ENCODE data around the gene MAP3K14. TPM values are rescaled to one million over a fixed set of nuclear protein-coding genes. Genes with fewer than 3 reads are reported as not detected.
A peak's percentile ranks its signal among the peaks of the same experiment; 100 is the strongest.

The MAP3K14 gene
- polyA plus RNA-seq, 1 of the 3 experiments (the other 2 are of a cell fraction), result 11.9 TPM

DNA sequence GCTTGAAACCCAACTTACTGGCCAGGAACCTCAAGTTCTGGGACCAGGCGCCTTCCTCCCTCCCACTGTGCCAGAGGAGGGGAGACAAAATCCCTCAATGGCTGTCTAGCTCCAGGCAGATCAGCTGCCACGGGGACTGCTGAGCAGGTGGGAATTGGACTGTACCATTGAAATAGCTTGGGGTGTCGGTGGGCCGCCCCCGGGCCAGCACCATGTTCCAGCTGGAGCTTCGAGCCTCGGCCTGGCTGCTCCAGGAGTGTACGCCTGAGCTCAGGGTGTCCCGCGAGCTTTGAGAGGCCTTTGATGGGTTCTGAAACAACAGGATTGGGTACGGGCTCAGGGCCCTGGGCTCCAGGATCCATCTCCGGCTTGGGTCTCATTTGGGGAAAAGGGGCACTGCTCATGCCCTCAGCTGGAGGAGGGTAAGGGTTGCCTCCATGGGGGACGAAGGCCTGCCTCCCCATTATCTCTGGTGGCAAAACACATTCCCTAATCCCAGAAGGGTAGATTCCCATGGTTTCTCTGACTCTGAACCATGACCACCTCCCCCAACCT, 50.4 kb downstream of the MAP3K14 start:
- Histone ChIP-seq H3K36me3 (replicated peaks in 1 of 2; ENCODE audit: control insufficient read depth in 1 of 2, insufficient read depth in 2 of 2, low read length in 1 of 2) (peaks cover 52 to 70% of the 10 kb centered on the region in 2 experiments), H3F3A (replicated peaks; ENCODE audit: insufficient read depth) (peaks cover 30% of the 10 kb centered on the region), H3K9ac (no peak overlapping the region), H3K4me2 (peak overlapping the region; percentile 51; the same call in 1 of the 2 replicates), H3K4me3 (ENCODE audit: low read depth in 2 of 2, low read length in 1 of 2) (no peak overlapping the region), H3K27me3 (ENCODE audit: insufficient read depth) (no peaks in the 10 kb centered on the region), H3K79me2 (ENCODE audit: insufficient read depth) (no peaks in the 10 kb centered on the region), H4K20me1 (ENCODE audit: insufficient read depth) (peaks cover 36% of the 10 kb centered on the region), H3K4me1 (ENCODE audit: control insufficient read depth in 1 of 2, insufficient read depth in 2 of 2, low read depth in 1 of 2, low read length in 1 of 2) (peaks cover 0 to 9% of the 10 kb centered on the region in 2 experiments; a peak in 3 of 4 replicates), H3K27ac (ENCODE audit: low read depth in 2 of 2, low read length in 1 of 2) (peak overlapping the region; percentile 40 to 84; a peak in 3 of 4 replicates), H3K9me3 (no peaks in the 10 kb centered on the region), H2AFZ (ENCODE audit: low read depth) (no peak overlapping the region), H3K9me2 (no peaks in the 10 kb centered on the region)
- TF ChIP-seq REST (IDR thresholded peaks at IDR 0.05; ENCODE audit: low read depth, low read length), result no peak
- WGBS (ENCODE audit: low lambda C conversion rate), result 99% methylated on average over 9 of the region's 13 CpGs
- CTCF ChIA-PET, result interaction anchor here (0.8 to 3.3 kb wide), 10 partner anchors 11 to 131 kb away, joined by 3 to 15 read pairs (median 4); partner anchors contain the start of genes ACBD4 and MAP3K14
- no peak for DNase-seq
- POLR2A ChIA-PET, result no interaction called here

GRCh38 chr17:45265821-45266220, 51.0 kb downstream of the MAP3K14 start:
- Histone ChIP-seq H3K27me3 (ENCODE audit: insufficient read depth) (no peaks in the 10 kb centered on the region), H4K20me1 (ENCODE audit: insufficient read depth) (peaks cover 36% of the 10 kb centered on the region), H3K36me3 (replicated peaks in 1 of 2; ENCODE audit: control insufficient read depth in 1 of 2, insufficient read depth in 2 of 2, low read length in 1 of 2) (peaks cover 46 to 68% of the 10 kb centered on the region in 2 experiments), H3K9me3 (no peaks in the 10 kb centered on the region), H3F3A (replicated peaks; ENCODE audit: insufficient read depth) (peaks cover 33% of the 10 kb centered on the region), H3K9me2 (no peaks in the 10 kb centered on the region), H3K4me3 (ENCODE audit: low read depth in 2 of 2, low read length in 1 of 2) (no peak overlapping the region), H3K27ac (ENCODE audit: low read depth in 2 of 2, low read length in 1 of 2) (peak overlapping the region; percentile 40 to 84; a peak in 3 of 4 replicates), H3K9ac (no peak overlapping the region), H3K4me1 (ENCODE audit: control insufficient read depth in 1 of 2, insufficient read depth in 2 of 2, low read depth in 1 of 2, low read length in 1 of 2) (peaks cover 0 to 9% of the 10 kb centered on the region in 2 experiments; a peak in 3 of 4 replicates), H3K4me2 (peak overlapping the region; percentile 51; the same call in 1 of the 2 replicates), H3K79me2 (ENCODE audit: insufficient read depth) (no peaks in the 10 kb centered on the region), H2AFZ (ENCODE audit: low read depth) (no peak overlapping the region)
- TF ChIP-seq TEAD4 (IDR thresholded peaks at IDR 0.05; ENCODE audit: borderline replicate concordance, insufficient read depth), result no peak
- TF ChIP-seq, protein P1, sequence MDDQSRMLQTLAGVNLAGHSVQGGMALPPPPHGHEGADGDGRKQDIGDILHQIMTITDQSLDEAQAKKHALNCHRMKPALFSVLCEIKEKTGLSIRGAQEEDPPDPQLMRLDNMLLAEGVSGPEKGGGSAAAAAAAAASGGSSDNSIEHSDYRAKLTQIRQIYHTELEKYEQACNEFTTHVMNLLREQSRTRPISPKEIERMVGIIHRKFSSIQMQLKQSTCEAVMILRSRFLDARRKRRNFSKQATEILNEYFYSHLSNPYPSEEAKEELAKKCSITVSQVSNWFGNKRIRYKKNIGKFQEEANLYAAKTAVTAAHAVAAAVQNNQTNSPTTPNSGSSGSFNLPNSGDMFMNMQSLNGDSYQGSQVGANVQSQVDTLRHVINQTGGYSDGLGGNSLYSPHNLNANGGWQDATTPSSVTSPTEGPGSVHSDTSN (IDR thresholded peaks at IDR 0.05), result peak; percentile 38
- TF ChIP-seq NFIC (IDR thresholded peaks at IDR 0.05; ENCODE audit: borderline replicate concordance), result peak; percentile 51; the same call in 1 of the 2 replicates
- no peak for TF ChIP-seq RCOR1 (IDR thresholded peaks at IDR 0.05; ENCODE audit: low read length)
- TF ChIP-seq SIN3A (IDR thresholded peaks at IDR 0.05; ENCODE audit: borderline replicate concordance, low read depth, low read length), result peak; percentile 18; the same call in 1 of the 2 replicates
- no peak for TF ChIP-seq EP300 (IDR thresholded peaks at IDR 0.05; ENCODE audit: borderline replicate concordance in 1 of 2, low read depth in 1 of 2, low read length in 1 of 2)
- TF ChIP-seq, protein P2, sequence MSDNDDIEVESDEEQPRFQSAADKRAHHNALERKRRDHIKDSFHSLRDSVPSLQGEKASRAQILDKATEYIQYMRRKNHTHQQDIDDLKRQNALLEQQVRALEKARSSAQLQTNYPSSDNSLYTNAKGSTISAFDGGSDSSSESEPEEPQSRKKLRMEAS (IDR thresholded peaks at IDR 0.05; ENCODE audit: low read depth), result no peak
- TF ChIP-seq RXRA (IDR thresholded peaks at IDR 0.05; ENCODE audit: borderline replicate concordance, low read depth), result peak; percentile 47; the same call in 1 of the 2 replicates
- no peak for TF ChIP-seq GABPA (IDR thresholded peaks at IDR 0.05; ENCODE audit: low read depth)
- TF ChIP-seq JUND (IDR thresholded peaks at IDR 0.05), result peak; percentile 74
- peak; percentile 83; the same call in 1 of the 2 replicates for TF ChIP-seq FOSL2 (IDR thresholded peaks at IDR 0.05; ENCODE audit: borderline replicate concordance, low read depth)
- TF ChIP-seq, protein P3, sequence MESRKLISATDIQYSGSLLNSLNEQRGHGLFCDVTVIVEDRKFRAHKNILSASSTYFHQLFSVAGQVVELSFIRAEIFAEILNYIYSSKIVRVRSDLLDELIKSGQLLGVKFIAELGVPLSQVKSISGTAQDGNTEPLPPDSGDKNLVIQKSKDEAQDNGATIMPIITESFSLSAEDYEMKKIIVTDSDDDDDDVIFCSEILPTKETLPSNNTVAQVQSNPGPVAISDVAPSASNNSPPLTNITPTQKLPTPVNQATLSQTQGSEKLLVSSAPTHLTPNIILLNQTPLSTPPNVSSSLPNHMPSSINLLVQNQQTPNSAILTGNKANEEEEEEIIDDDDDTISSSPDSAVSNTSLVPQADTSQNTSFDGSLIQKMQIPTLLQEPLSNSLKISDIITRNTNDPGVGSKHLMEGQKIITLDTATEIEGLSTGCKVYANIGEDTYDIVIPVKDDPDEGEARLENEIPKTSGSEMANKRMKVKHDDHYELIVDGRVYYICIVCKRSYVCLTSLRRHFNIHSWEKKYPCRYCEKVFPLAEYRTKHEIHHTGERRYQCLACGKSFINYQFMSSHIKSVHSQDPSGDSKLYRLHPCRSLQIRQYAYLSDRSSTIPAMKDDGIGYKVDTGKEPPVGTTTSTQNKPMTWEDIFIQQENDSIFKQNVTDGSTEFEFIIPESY (IDR thresholded peaks at IDR 0.05; ENCODE audit: borderline replicate concordance, low read depth), result no peak
- peak; percentile 40; the same call in 1 of the 2 replicates for TF ChIP-seq POLR2AphosphoS5 (IDR thresholded peaks at IDR 0.05; ENCODE audit: low read depth, low read length)
- TF ChIP-seq TCF12 (IDR thresholded peaks at IDR 0.05), result peak; percentile 52; the same call in 1 of the 2 replicates
- no peak for TF ChIP-seq FOXJ3 (CRISPR knock-in tag; IDR thresholded peaks at IDR 0.05)
- 0% methylated on average over 1 of the region's 1 CpG for whole genome bisulfite sequencing (ENCODE audit: low lambda C conversion rate)
- ChIA-PET POLR2A (no interaction called here), CTCF (interaction anchor here (0.8 to 3.3 kb wide), 9 partner anchors 12 to 130 kb away, joined by 3 to 15 read pairs (median 4); partner anchors contain the start of genes ACBD4 and MAP3K14)
- DNase-seq, result no peak

All from SK-N-SH (cell line).